ENCODE data around the gene NWD2. TPM values are rescaled to one million over a fixed set of nuclear protein-coding genes. Genes with fewer than 3 reads are reported as not detected.

The NWD2 gene
- total and polyA plus RNA-seq, 10 of the 15 experiments (the other 5 are each of a cell fraction or from before 2014, with no cell fraction given) = not detected

- TF ChIP-seq HDAC6 (IDR thresholded peaks at IDR 0.05; ENCODE audit: unreplicated experiment) (no peak), TARDBP (IDR thresholded peaks at IDR 0.05; ENCODE audit: borderline replicate concordance) (no peak), TCF7 (IDR thresholded peaks at IDR 0.05; ENCODE audit: borderline replicate concordance) (peak; percentile 59; the same call in 1 of the 2 replicates), MAX (IDR thresholded peaks at IDR 0.05; ENCODE audit: low read depth, low read length) (no peak), IRF3 (IDR thresholded peaks at IDR 0.05) (no peak), RFX5 (IDR thresholded peaks at IDR 0.05; ENCODE audit: low read depth, low read length) (no peak), MYC (IDR thresholded peaks at IDR 0.05; ENCODE audit: insufficient read depth, insufficient read length, insufficient replicate concordance, low read length, severe bottlenecking) (no peak), SPI1 (IDR thresholded peaks at IDR 0.05; ENCODE audit: borderline replicate concordance, insufficient read depth, low read depth, low read length) (no peak), RAD21 (IDR thresholded peaks at IDR 0.05; ENCODE audit: insufficient read depth, low read depth, low read length) (no peak), ESRRA (IDR thresholded peaks at IDR 0.05; ENCODE audit: low read length) (no peak), SREBF1 (IDR thresholded peaks at IDR 0.05; ENCODE audit: low read length) (no peak), ZNF207 (IDR thresholded peaks at IDR 0.05; ENCODE audit: borderline replicate concordance) (no peak), EZH2 (IDR thresholded peaks at IDR 0.05; ENCODE audit: borderline replicate concordance, control insufficient read depth, low read depth, low read length) (no peak), DPF2 (IDR thresholded peaks at IDR 0.05) (peak; percentile 73; the same call in 1 of the 2 replicates), MXI1 (IDR thresholded peaks at IDR 0.05; ENCODE audit: low read depth, low read length) (no peak), LARP7 (IDR thresholded peaks at IDR 0.05) (no peak), SUZ12 (IDR thresholded peaks at IDR 0.05; ENCODE audit: unreplicated experiment) (no peak), SP1 (IDR thresholded peaks at IDR 0.05; ENCODE audit: low read depth, low read length) (no peak), RB1 (IDR thresholded peaks at IDR 0.05; ENCODE audit: borderline replicate concordance) (no peak), BMI1 (IDR thresholded peaks at IDR 0.05; ENCODE audit: borderline replicate concordance) (peak; percentile 33; the same call in 1 of the 2 replicates), YY1 (IDR thresholded peaks at IDR 0.05; ENCODE audit: low read depth, low read length) (no peak), MEF2A (IDR thresholded peaks at IDR 0.05; ENCODE audit: insufficient read depth, low read depth, low read length) (0 out of 2 replicates have a peak, but pooled peaks have one; percentile 47)
- TF ChIP-seq, protein P1, sequence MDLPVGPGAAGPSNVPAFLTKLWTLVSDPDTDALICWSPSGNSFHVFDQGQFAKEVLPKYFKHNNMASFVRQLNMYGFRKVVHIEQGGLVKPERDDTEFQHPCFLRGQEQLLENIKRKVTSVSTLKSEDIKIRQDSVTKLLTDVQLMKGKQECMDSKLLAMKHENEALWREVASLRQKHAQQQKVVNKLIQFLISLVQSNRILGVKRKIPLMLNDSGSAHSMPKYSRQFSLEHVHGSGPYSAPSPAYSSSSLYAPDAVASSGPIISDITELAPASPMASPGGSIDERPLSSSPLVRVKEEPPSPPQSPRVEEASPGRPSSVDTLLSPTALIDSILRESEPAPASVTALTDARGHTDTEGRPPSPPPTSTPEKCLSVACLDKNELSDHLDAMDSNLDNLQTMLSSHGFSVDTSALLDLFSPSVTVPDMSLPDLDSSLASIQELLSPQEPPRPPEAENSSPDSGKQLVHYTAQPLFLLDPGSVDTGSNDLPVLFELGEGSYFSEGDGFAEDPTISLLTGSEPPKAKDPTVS (IDR thresholded peaks at IDR 0.05; ENCODE audit: low read depth, low read length) = no peak
- TF ChIP-seq, protein P2, sequence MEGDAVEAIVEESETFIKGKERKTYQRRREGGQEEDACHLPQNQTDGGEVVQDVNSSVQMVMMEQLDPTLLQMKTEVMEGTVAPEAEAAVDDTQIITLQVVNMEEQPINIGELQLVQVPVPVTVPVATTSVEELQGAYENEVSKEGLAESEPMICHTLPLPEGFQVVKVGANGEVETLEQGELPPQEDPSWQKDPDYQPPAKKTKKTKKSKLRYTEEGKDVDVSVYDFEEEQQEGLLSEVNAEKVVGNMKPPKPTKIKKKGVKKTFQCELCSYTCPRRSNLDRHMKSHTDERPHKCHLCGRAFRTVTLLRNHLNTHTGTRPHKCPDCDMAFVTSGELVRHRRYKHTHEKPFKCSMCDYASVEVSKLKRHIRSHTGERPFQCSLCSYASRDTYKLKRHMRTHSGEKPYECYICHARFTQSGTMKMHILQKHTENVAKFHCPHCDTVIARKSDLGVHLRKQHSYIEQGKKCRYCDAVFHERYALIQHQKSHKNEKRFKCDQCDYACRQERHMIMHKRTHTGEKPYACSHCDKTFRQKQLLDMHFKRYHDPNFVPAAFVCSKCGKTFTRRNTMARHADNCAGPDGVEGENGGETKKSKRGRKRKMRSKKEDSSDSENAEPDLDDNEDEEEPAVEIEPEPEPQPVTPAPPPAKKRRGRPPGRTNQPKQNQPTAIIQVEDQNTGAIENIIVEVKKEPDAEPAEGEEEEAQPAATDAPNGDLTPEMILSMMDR (IDR thresholded peaks at IDR 0.05 in 2 of 3, conservative IDR thresholded peaks at IDR 0.05 in 1 of 3; ENCODE audit: control insufficient read depth in 2 of 3, extremely low read depth in 1 of 3, insufficient read depth in 1 of 3, low read depth in 3 of 3, low read length in 3 of 3) = no peak
- TF ChIP-seq, protein P3, sequence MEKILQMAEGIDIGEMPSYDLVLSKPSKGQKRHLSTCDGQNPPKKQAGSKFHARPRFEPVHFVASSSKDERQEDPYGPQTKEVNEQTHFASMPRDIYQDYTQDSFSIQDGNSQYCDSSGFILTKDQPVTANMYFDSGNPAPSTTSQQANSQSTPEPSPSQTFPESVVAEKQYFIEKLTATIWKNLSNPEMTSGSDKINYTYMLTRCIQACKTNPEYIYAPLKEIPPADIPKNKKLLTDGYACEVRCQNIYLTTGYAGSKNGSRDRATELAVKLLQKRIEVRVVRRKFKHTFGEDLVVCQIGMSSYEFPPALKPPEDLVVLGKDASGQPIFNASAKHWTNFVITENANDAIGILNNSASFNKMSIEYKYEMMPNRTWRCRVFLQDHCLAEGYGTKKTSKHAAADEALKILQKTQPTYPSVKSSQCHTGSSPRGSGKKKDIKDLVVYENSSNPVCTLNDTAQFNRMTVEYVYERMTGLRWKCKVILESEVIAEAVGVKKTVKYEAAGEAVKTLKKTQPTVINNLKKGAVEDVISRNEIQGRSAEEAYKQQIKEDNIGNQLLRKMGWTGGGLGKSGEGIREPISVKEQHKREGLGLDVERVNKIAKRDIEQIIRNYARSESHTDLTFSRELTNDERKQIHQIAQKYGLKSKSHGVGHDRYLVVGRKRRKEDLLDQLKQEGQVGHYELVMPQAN (conservative IDR thresholded peaks at IDR 0.05) = no peak
Measured at GRCh38 chr4:37400241-37400881, 155.8 kb downstream of the NWD2 start (continued).
